Measurements from ENCODE around the gene HIPK2.
"Not testable (repeated sequence)": the region's sequence is repeated elsewhere in the genome, so short reads cannot be mapped to it uniquely, and the experiment has no call there.

Gene HIPK2

DNA sequence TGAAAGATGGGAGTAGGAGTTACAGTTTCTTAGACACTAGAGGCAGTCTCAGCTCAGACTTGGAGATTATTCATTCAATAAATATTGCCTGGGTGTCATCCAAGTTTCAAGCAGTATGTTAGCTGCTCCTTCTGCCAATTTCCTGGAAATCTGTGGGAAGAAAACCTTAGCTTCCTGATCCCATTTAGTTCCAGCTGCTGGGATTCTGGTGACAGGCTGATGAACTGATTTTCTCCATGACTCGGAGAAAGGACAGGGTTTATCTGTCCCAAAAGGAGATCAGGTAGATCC is 158.5 kb downstream of the HIPK2 start:
- no peak for DNase-seq (ENCODE audit: low read depth)

DNA sequence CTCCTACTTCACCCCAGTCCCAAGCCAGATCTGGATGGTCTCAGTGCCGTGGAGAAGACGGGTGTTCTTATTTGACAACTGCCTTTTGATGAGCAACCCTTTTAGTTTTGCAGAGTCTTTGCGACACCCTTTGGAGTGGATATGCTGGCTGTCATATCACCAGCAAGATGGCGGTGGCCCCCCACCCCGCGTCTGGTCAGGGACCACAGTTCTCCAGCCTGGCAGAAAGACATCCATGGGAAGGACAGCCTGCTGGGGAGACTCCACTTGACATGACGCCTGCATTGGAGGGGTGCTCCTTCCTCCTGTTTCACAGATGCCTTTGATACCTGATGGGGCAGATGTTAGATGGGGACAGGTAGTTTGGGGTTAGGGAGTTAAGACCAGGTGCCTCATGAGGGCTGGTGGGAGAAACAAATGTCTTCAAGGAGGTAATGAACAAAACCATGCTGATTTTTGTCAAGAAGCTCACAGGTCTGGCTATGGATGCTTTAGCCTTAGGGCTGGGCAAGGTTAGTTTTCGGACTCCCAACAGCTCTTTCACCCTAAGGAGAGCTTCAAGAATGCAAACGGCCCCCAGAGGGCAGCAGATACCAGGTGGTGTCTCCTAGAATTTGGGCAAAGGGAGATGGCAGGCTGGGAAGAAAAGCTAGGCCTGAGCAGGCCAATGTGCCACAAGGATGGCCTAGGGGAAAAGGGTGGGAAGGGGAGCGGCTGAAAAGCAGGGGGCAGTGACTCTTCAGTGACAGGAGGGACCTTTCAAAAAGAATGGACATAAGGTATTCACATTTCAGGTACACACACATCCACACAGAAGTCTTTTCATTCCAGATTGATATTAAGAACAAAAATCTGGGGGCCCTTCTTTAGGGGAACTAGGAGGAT is 159.1 kb downstream of the HIPK2 start:
- peak; percentile 21 for DNase-seq (ENCODE audit: low read depth)

- no peak for DNase-seq (ENCODE audit: low read depth)
Measured at GRCh38 chr7:139617074-139617473, 160.7 kb downstream of the HIPK2 start.

DNA sequence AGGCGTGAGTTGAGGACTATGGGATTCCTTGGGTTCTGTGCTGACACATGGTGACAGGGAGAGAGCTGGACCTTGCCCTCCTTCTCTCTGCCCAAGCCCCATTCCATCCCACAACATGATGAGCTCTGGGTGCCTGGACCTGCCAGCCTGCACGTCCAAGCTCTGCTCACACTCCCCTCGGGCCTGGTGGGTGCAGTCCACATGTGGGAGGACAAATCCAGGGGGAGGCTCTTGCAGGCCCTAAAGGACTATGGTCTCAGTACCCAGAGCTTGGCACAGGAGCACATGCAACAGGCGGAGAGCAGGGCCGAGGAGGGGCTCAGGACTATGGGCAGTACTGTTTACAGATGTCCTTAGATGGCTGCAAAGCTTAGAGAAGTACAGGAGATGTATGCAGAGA is 162.9 kb downstream of the HIPK2 start:
- no peak for DNase-seq (ENCODE audit: low read depth)

DNA sequence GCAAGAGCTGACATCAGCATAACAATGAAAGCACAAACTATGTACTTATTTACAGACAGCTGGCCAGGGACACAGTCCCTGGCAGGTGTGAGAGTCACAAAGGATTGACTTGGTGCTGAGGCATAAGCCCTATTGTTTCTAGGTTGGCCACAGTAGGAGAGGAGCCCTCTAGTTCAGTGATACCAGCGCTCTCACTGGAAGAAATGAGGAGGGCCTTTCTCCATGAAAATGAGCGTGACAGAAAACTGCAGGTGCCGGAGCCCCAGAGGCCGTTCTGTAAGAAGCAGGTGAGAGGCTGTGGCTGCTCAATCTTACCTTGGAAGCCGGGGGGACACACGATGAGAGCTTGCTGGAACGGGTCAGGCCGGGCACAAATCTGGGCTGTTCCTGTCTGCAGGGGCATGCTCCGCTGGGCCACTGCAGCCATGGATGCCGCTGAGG is 163.8 kb downstream of the HIPK2 start:
- no peak for DNase-seq (ENCODE audit: low read depth)

DNA sequence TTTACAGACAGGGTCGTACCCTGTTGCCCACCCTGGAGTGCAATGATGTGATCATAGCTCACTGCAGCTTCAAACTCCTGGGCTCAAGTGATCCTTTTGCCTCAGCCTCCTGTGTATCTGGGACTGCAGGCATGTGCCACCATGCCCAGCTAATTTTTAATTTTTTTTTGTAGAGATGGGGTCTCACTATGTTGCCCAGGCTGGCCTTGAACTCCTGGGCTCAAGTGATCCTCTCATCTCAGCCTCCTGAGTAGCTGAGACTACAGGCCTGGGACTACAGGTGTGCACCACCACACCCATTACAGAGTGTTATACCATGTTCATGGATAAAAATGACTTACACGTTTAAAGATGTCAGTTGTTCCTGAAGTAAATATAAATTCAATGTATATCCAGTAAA is 166.2 kb downstream of the HIPK2 start:
- DNase-seq (ENCODE audit: low read depth): not testable (repeated sequence)

- no peak for DNase-seq (ENCODE audit: low read depth)
Measured at GRCh38 chr7:139610595-139610994, 167.2 kb downstream of the HIPK2 start.

DNA sequence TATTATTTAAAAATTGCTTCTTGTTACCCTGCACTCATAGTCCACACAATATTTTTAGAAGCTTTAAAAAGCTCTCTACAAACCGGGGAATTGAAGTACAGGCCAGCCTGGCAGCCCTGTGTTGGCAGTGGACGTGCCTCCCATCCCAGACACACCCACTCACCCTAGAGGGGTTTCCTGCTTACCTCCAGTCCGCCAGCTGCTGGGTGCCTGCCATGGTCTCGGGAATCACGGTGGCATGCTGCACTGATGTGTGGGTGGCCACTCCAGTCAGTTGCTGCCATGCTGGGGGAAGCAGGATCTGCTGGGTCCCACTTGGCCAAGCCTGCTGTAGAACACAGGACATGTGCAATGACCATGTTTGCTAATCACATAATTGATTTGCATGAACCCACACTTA is 173.9 kb downstream of the HIPK2 start:
- no peak for DNase-seq (ENCODE audit: low read depth)

DNA sequence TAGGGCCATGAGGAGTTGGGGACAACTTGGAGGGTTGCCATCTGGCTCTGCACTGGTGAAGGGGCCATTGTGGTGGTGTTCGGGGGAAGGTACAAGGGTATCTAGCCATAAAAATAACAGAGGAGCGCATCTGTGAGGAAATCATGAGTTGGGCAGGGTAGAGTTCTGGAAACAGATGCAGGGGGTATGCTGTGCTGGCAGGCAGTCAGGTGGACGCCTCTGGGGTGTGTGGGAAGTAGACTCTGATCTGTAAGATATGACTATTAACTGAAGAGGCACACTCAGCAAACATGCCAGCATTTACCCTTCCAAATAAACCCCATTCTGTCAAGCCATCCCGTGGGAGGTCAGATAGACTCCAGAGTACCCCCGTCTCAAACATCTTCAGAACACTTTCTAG is 174.5 kb downstream of the HIPK2 start:
- no peak for DNase-seq (ENCODE audit: low read depth)

GRCh38 chr7:139602143-139602722 is 175.6 kb downstream of the HIPK2 start:
- no peak for DNase-seq (ENCODE audit: low read depth)

DNA sequence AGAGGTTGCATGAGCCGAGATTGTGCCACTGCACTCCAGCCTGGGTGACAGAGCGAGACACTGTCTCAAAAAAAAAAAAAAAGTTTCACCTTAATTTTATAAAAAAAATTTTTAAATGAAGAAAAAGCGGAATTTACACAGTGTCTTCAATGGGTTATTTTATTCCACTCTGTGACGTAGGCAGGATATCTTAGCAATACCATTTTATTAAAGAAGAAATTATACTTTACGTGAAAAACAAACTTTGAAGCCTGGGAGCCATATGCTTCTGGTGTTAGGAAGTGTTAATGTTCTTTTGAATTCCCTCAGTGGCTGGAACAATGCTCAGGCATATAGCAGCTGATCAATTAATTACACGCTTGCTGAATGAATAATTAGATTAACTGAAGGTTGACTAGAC is 176.6 kb downstream of the HIPK2 start:
- DNase-seq (ENCODE audit: low read depth): no peak

DNA sequence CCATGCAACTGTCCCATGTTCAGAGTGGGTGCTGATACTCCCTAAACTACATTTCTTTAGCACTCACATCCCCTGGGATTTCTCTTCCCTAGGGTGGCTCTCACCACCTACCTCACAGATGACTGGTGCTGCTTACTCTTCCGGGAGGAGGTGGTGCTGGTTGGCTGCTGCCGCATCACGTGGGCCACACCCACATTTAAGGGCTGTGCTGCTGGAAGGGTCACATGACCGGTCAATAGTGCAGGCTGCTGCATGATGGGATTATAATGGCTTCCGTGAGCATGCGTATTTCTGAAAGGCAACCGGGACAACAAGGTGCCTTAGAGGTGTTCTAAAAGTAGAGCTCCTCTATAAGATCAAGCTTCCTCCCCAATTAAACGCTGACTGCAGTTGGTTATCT is 177.5 kb downstream of the HIPK2 start:
- no peak for DNase-seq (ENCODE audit: low read depth)

- DNase-seq (ENCODE audit: low read depth): no peak
Measured at GRCh38 chr7:139598642-139599041, 179.2 kb downstream of the HIPK2 start.

DNA sequence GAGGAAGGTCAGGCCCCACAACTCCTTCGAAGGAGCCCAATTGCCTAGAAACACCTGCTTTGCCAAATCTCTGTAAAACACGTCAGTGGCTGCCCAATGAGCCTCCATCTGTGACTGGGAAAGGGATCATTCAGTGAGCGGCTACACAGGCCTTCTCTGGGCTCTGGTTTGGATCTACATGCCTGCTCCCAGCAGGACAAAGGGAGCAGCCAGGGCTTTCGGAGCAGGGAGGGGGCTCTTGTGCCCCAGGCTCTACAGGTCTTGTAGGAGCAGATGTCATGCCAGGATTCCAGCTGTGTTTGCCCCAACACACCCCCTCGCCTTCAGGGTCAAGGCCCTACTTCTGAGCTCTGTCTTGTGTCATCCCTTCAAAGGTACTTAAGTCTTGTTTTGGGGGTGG is 180.8 kb downstream of the HIPK2 start:
- no peak for DNase-seq (ENCODE audit: low read depth)

DNA sequence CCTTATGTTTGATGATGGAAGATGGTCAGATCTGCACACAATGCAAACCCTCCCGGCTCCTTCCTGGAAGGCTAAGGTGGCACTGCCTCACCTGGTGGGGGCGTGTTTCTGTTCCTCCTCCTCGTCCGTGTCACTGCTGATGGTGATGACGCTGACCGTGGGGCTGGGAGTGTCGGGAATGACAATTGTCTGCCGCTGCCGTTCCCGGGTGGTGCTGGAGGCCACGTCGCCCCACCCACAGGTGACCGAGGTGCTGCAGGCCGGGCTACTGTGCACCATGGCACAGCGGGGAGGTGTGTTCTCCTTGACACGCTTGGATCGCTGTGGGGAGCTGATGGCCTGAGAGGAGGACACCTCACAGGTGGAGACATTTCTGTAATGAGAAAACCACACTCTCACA is 181.2 kb downstream of the HIPK2 start:
- DNase-seq (ENCODE audit: low read depth): no peak

GRCh38 chr7:139595806-139596205 is 182.0 kb downstream of the HIPK2 start:
- DNase-seq (ENCODE audit: low read depth): no peak

- no peak for DNase-seq (ENCODE audit: low read depth)
Measured at GRCh38 chr7:139594911-139595476, 182.8 kb downstream of the HIPK2 start.

- DNase-seq (ENCODE audit: low read depth): no peak
Measured at GRCh38 chr7:139594090-139594489, 183.7 kb downstream of the HIPK2 start.

- DNase-seq (ENCODE audit: low read depth): no peak
Measured at GRCh38 chr7:139592801-139593461, 184.9 kb downstream of the HIPK2 start.

DNA sequence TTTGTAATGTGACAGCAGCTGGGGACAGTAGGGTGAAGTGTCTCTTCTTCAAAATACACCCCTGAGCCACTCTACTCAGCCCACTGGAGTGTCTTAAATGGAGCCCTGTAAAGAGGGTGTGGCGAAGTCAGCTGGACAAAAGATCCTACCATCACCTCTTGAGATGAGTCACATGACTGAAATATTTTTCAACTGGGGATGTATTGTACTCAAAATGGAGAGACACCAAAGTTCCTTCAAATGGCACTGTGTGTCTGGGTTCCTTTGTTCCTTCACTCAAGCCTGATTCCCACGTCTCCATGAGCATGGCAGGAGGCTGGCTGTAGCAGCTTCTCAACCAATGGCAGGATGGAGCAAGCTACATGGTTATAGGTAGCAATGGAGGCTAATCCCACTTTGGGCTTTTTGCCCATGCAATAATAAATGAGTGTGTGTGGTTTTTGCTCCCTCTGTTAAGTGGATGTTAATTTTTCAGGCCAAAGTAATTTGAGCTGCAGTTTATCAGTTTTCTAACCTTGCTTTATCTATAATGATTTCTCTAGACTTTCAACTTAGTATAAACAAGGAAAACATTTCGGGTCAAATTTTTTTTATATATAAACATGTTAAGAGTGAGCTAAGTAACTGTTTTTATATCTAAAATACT is 186.1 kb downstream of the HIPK2 start:
- no peak for DNase-seq (ENCODE audit: low read depth)

DNA sequence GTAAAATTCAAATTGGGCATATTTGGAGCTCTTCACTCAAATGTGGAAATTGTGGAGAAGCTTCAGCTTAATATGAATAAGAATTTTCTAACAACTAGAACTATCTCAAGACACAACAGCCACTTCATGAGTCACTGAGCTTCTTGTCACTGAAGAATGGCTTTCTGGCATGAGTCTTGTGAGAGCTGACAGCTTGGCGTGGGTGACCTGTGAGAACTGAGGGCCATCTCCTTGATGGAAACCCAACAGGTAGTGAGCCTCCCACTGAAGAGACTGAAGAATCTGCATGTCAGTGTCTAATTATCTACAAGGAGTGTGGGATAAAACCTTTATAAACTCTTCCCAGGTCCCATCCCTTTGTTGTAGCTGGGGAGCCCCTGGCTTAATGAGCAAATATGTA is 188.3 kb downstream of the HIPK2 start:
- DNase-seq (ENCODE audit: low read depth): no peak

- DNase-seq (ENCODE audit: low read depth): no peak
Measured at GRCh38 chr7:139588632-139589031, 189.2 kb downstream of the HIPK2 start.

DNA sequence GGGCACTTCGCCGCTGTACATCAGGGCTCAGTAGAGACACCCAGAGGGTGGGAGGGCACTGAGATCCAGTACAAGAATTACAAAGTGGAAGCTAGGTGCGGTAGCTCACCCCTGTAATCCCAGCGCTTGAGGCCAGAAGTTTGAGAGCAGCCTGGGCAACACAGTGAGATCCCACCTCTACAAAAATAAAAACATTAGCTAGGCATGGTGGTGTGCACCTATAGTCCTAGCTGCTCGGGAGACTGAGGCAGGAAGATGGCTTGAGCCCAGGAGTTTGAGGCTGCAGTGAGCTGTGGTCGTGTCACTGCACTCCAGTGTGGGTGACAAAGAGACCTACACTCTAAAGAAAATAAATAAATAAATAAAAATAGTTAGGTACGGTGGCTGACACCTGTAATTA is 190.3 kb downstream of the HIPK2 start:
- no peak for DNase-seq (ENCODE audit: low read depth)

All from activated T-cell treated with anti-CD3 and anti-CD28 coated beads for 24 hours (primary cell).